GM23338 (cell line): ENCODE data around the gene PTPRN2. TPM values are rescaled to one million over a fixed set of nuclear protein-coding genes. Genes with fewer than 3 reads are reported as not detected.

Experiments used
- ATAC-seq: fragments of 200-7000 bp; cut with Tn5 transposase; 3 replicates; pipeline ENCODE4 v1.9.1; 2020
- DNase-seq: peaks from one replicate; pipeline ENCODE4 v3.0.0-alpha.2; 2015; ENCODE audit warnings: low spot score
- H2AFZ ChIP-seq: fragments of 200-600 bp; sonication (generic); 2 replicates; pipeline ENCODE4 v1.8.0; 2016; ENCODE audit warnings: antibody characterized with exemption, mild to moderate bottlenecking, moderate library complexity
- H3F3A ChIP-seq: fragments of 200-600 bp; sonication (generic); replicated peaks from 2 replicates; pipeline ENCODE4 v1.8.0; 2017; ENCODE audit warnings: antibody characterized with exemption, mixed run types, low read depth
- H3K27ac ChIP-seq: fragments of 200-600 bp; sonication (generic); 2 replicates; pipeline ENCODE4 v1.6.1; 2016; ENCODE audit warnings: low read depth
- H3K27me3 ChIP-seq: fragments of 200-600 bp; sonication (generic); 2 replicates; pipeline ENCODE4 v1.8.0; 2016; ENCODE audit warnings: mild to moderate bottlenecking, mixed run types, moderate library complexity; ENCODE audit not compliant: insufficient read depth
- H3K36me3 ChIP-seq: fragments of 200-600 bp; sonication (generic); 2 replicates; pipeline ENCODE4 v1.8.0; 2016; ENCODE audit warnings: mild to moderate bottlenecking; ENCODE audit not compliant: insufficient read depth
- H3K4me1 ChIP-seq: fragments of 200-600 bp; sonication (generic); 2 replicates; pipeline ENCODE4 v1.8.0; 2016; ENCODE audit warnings: mild to moderate bottlenecking, moderate library complexity; ENCODE audit not compliant: insufficient read depth
- H3K4me2 ChIP-seq: fragments of 200-600 bp; sonication (generic); 2 replicates; pipeline ENCODE4 v1.7.1; 2017; ENCODE audit warnings: mixed run types
- H3K4me3 ChIP-seq: fragments of 200-600 bp; sonication (generic); 2 replicates; pipeline ENCODE4 v1.6.1; 2016; ENCODE audit warnings: mixed run types
- H3K79me2 ChIP-seq: fragments of 200-600 bp; sonication (generic); replicated peaks from 2 replicates; pipeline ENCODE4 v1.8.0; 2017; ENCODE audit warnings: mild to moderate bottlenecking; ENCODE audit not compliant: insufficient read depth
- H3K9me2 ChIP-seq: fragments of 200-600 bp; sonication (generic); 2 replicates; pipeline ENCODE4 v1.8.0; 2017; ENCODE audit not compliant: insufficient read depth
- H4K20me1 ChIP-seq: fragments of 200-600 bp; sonication (generic); replicated peaks from 2 replicates; pipeline ENCODE4 v1.8.0; 2017; ENCODE audit warnings: mild to moderate bottlenecking; ENCODE audit not compliant: insufficient read depth
- H3K27ac Mint-ChIP-seq: 2 replicates; pipeline ENCODE4 v1.8.0; 2020; ENCODE audit warnings: inconsistent platforms, mild to moderate bottlenecking, moderate library complexity, mixed read lengths
- H3K27me3 Mint-ChIP-seq: 3 replicates; pipeline ENCODE4 v1.8.0; 2022; ENCODE audit warnings: low read depth, mild to moderate bottlenecking, moderate library complexity, mixed read lengths, inconsistent platforms; ENCODE audit not compliant: insufficient read depth, poor library complexity
- H3K36me3 Mint-ChIP-seq: 3 replicates; pipeline ENCODE4 v1.8.0; 2021; ENCODE audit warnings: low read depth, mild to moderate bottlenecking, inconsistent platforms, moderate library complexity, mixed read lengths
- H3K4me1 Mint-ChIP-seq: 3 replicates; pipeline ENCODE4 v1.8.0; 2020; ENCODE audit warnings: mild to moderate bottlenecking, inconsistent platforms, mixed read lengths
- H3K4me3 Mint-ChIP-seq: 3 replicates; pipeline ENCODE4 v1.8.0; 2021; ENCODE audit warnings: moderate library complexity, mild to moderate bottlenecking, inconsistent platforms, mixed read lengths
- H3K9me3 Mint-ChIP-seq: 3 replicates; pipeline ENCODE4 v1.8.0; 2020; ENCODE audit warnings: moderate library complexity, mild to moderate bottlenecking, inconsistent platforms, mixed read lengths
- CREB1 ChIP-seq: fragments of 250-450 bp; sonication (Bioruptor Pico); IDR thresholded peaks from 2 replicates; pipeline ENCODE4 v1.5.0; 2020; ENCODE audit warnings: low read depth, mild to moderate bottlenecking, moderate library complexity
- EZH2 ChIP-seq: fragments of 200-600 bp; sonication (generic); IDR thresholded peaks from one replicate; pipeline ENCODE4 v1.8.0; 2017; ENCODE audit warnings: antibody characterized with exemption, mild to moderate bottlenecking, low read depth; ENCODE audit not compliant: unreplicated experiment
- EZH2phosphoT487 ChIP-seq: fragments of 200-600 bp; sonication (generic); IDR thresholded peaks from one replicate; pipeline ENCODE4 v1.8.1; 2018; ENCODE audit warnings: antibody characterized with exemption; ENCODE audit not compliant: unreplicated experiment
- JUNB ChIP-seq: IDR thresholded peaks from one replicate; pipeline ENCODE4 v1.6.1; 2016; ENCODE audit warnings: antibody characterized with exemption; ENCODE audit not compliant: unreplicated experiment
- POLR2AphosphoS5 ChIP-seq: IDR thresholded peaks from 2 replicates; pipeline ENCODE4 v1.6.1; 2016; ENCODE audit warnings: antibody characterized with exemption, low read depth
- REST ChIP-seq: IDR thresholded peaks from one replicate; pipeline ENCODE4 v1.6.1; 2018; ENCODE audit warnings: antibody characterized with exemption; ENCODE audit not compliant: unreplicated experiment
- ZNF114 ChIP-seq: fragments of 250-450 bp; sonication (Bioruptor Pico); IDR thresholded peaks from 2 replicates; pipeline ENCODE4 v1.5.0; 2020; ENCODE audit warnings: mild to moderate bottlenecking, moderate library complexity
- ZNF331 ChIP-seq: fragments of 250-450 bp; sonication (Bioruptor Pico); IDR thresholded peaks from 2 replicates; pipeline ENCODE4 v1.5.0; 2020; ENCODE audit warnings: low read depth, mild to moderate bottlenecking, moderate library complexity
- ZNF462 ChIP-seq: fragments of 250-450 bp; sonication (Bioruptor Pico); IDR thresholded peaks from 2 replicates; pipeline ENCODE4 v1.5.0; 2020; ENCODE audit warnings: mild to moderate bottlenecking, moderate library complexity
- polyA plus RNA-seq: library from polyadenylated mRNA; unstranded; fragments of >200 nt; fragmentation: Nextera tagmentation; extraction: Ambion mirVana; gene quantifications from 2 replicates; pipeline ENCODE4 v1.2.1, GENCODE V29; 2016
- total RNA-seq: library from RNA; depleted of rRNA; stranded (reverse); fragments of >200 nt; shearing (Covaris generic); gene quantifications from 2 replicates; pipeline ENCODE4 v1.2.3, GENCODE V29; 2014

Gene PTPRN2
- total and polyA plus RNA-seq, 2 experiments from 2014 or later, result 0.87 to 4.0 TPM

GRCh38 chr7:157853076-157853788 lies 734.4 kb downstream of the PTPRN2 start:
- H2AFZ ChIP-seq, result no peak overlapping the region
- no peaks in the 10 kb centered on the region for H4K20me1 ChIP-seq
- no peaks in the 10 kb centered on the region for H3F3A ChIP-seq
- Mint-ChIP-seq H3K4me1 (no peaks in the 10 kb centered on the region), H3K9me3 (no peaks in the 10 kb centered on the region; the same call in 1 of the 3 replicates), H3K36me3 (peaks cover 50% of the 10 kb centered on the region), H3K4me3 (no peak overlapping the region), H3K27ac (no peak overlapping the region), H3K27me3 (peaks cover 8% of the 10 kb centered on the region)
- TF ChIP-seq CREB1 (no peak), EZH2phosphoT487 (no peak)
- no peaks in the 10 kb centered on the region for H3K9me2 ChIP-seq
- DNase-seq (no peak), ATAC-seq (no peak)
- no peaks in the 10 kb centered on the region; the same call in 1 of the 2 replicates for H3K36me3 ChIP-seq
- no peaks in the 10 kb centered on the region for H3K79me2 ChIP-seq
- H3K4me1 ChIP-seq, result no peaks in the 10 kb centered on the region
- no peak overlapping the region for H3K4me2 ChIP-seq
- H3K27ac ChIP-seq, result no peak overlapping the region
- H3K4me3 ChIP-seq, result no peak overlapping the region
- H3K27me3 ChIP-seq, result no peaks in the 10 kb centered on the region

GRCh38 chr7:157851501-157852067 lies 736.0 kb downstream of the PTPRN2 start:
- no peak overlapping the region for H3K4me2 ChIP-seq
- H3K27me3 ChIP-seq, result no peaks in the 10 kb centered on the region
- no peaks in the 10 kb centered on the region for H3F3A ChIP-seq
- no peaks in the 10 kb centered on the region for H3K4me1 ChIP-seq
- no peak overlapping the region for H3K4me3 ChIP-seq
- no peaks in the 10 kb centered on the region for H3K9me2 ChIP-seq
- DNase-seq, result no peak
- H3K79me2 ChIP-seq, result no peaks in the 10 kb centered on the region
- H3K27ac ChIP-seq, result no peak overlapping the region
- Mint-ChIP-seq H3K4me1 (no peaks in the 10 kb centered on the region), H3K36me3 (peaks cover 46% of the 10 kb centered on the region), H3K27ac (no peak overlapping the region), H3K9me3 (no peaks in the 10 kb centered on the region; the same call in 1 of the 3 replicates), H3K27me3 (peaks cover 8% of the 10 kb centered on the region), H3K4me3 (no peak overlapping the region)
- H2AFZ ChIP-seq, result no peak overlapping the region
- no peak for ATAC-seq
- H3K36me3 ChIP-seq, result no peaks in the 10 kb centered on the region; the same call in 1 of the 2 replicates
- H4K20me1 ChIP-seq, result no peaks in the 10 kb centered on the region
- TF ChIP-seq CREB1 (no peak), ZNF114 (no peak), POLR2AphosphoS5 (no peak), REST (no peak), ZNF331 (CRISPR knock-in tag) (no peak), EZH2 (no peak), JUNB (no peak), ZNF462 (CRISPR knock-in tag) (no peak)
